K562 (cell line): Measurements from ENCODE around the gene CCDC136.

ENCODE experiments used
- CHD4 ChIP-seq: fragments of 200-600 bp; sonication (generic); IDR thresholded peaks from 3 replicates; pipeline ENCODE4 v1.6.1; 2012; ENCODE audit warnings: low read depth, mild to moderate bottlenecking, mixed read lengths, low read length, inconsistent platforms; ENCODE audit not compliant: insufficient read depth, insufficient replicate concordance, poor library complexity, severe bottlenecking
- E2F6 ChIP-seq, 2 experiments: IDR thresholded peaks; 2 replicates each; pipeline ENCODE4 v1.6.1; 2011; ENCODE audit warnings: borderline replicate concordance in 1 of 2, control low read depth in 1 of 2, low read depth in 1 of 2, low read length in 1 of 2, mild to moderate bottlenecking in 1 of 2, mixed read lengths in 1 of 2, moderate library complexity in 1 of 2; ENCODE audit not compliant: insufficient read depth in 1 of 2, insufficient read length in 1 of 2, poor library complexity in 1 of 2, severe bottlenecking in 1 of 2; ENCODE audit errors: extremely low read depth in 1 of 2
- MEF2A ChIP-seq: IDR thresholded peaks from 2 replicates; pipeline ENCODE4 v1.6.1; 2011; ENCODE audit warnings: low read depth, mild to moderate bottlenecking, low read length, moderate library complexity; ENCODE audit not compliant: control insufficient read depth
- MYC ChIP-seq, 2 experiments: fragments of 250-450 bp in 1 of 2; sonication (Bioruptor Pico) in 1 of 2; IDR thresholded peaks; 2 replicates each; pipeline versions ENCODE4 v1.5.1 to v1.6.1; 2012 to 2021; ENCODE audit warnings: low read depth in 2 of 2, borderline replicate concordance in 1 of 2, improper control_type of control experiment in 1 of 2, low read length in 1 of 2, mild to moderate bottlenecking in 1 of 2, moderate library complexity in 1 of 2
- POLR2A ChIP-seq: fragments of 450-650 bp; conservative IDR thresholded peaks from 2 replicates; pipeline ENCODE4 v1.6.1; 2016
- TBP ChIP-seq: optimal IDR thresholded peaks from 2 replicates; pipeline ENCODE3; 2011; ENCODE audit warnings: low read depth, low read length, improper control_type of control experiment
- ZNF253 ChIP-seq: fragments of 250-450 bp; sonication (Bioruptor Pico); conservative IDR thresholded peaks from 2 replicates; pipeline ENCODE4 v1.6.1; 2021; ENCODE audit warnings: mild to moderate bottlenecking
- TF ChIP-seq, protein P1 (sequence below): IDR thresholded peaks from 2 replicates; pipeline ENCODE4 v1.6.1; 2011; ENCODE audit not compliant: insufficient read length; ENCODE audit errors: extremely low read depth
- TF ChIP-seq, protein P2 (sequence below): fragments of 450-650 bp; IDR thresholded peaks from 2 replicates; pipeline ENCODE4 v1.6.1; 2018; ENCODE audit not compliant: partially characterized antibody
- TF ChIP-seq, protein P3 (sequence below), 3 experiments: IDR thresholded peaks in 2 of 3; conservative IDR thresholded peaks in 1 of 3; 2 replicates each; pipeline ENCODE4 v1.5.1; 2011 to 2012; ENCODE audit warnings: low read length in 3 of 3, mild to moderate bottlenecking in 3 of 3, control low read depth in 2 of 3, improper control_type of control experiment in 1 of 3, inconsistent platforms in 1 of 3, low read depth in 1 of 3, mixed read lengths in 1 of 3, moderate library complexity in 1 of 3; ENCODE audit not compliant: insufficient read depth in 2 of 3
- TF ChIP-seq, protein P4 (sequence below): fragments of 250-450 bp; sonication (Bioruptor Pico); IDR thresholded peaks from 2 replicates; pipeline ENCODE4 v1.8.0; 2021; ENCODE audit warnings: borderline replicate concordance, mild to moderate bottlenecking, moderate library complexity; ENCODE audit not compliant: poor library complexity, severe bottlenecking

DNA sequence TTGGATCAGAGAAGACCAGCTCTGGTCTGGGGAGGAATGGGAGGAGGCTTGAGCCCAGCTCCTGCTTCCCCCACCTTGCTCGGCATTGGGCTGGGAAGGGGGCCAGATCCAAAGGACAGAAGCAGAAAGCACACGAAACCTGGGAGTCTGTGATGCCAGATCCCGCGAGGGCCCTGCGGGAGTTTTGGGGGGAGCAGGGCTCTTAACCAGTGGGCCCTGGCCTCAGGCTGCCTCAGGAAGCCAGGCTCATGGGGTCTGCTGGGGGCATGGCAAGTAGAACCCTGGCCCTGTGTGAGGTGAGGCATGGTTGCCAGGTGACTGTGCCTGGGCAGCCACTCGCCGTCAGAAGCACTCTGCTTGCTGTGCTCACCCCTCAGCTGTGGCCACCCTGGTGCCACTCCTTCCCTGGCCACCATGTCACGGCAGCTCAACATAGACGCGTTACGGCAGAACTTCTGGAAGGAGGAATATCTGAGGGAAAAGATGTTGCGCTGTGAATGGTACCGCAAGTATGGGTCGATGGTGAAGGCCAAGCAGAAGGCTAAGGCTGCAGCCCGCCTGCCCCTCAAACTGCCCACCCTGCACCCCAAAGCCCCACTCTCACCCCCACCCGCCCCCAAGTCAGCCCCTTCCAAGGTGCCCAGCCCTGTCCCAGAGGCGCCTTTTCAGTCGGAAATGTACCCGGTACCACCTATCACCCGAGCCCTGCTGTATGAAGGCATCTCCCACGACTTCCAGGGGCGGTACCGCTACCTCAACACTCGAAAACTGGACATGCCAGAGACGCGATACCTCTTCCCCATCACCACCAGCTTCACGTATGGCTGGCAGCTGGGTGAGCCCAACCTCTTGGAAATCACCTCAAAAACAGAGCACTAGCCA lies 74.5 kb downstream of the CCDC136 start:
- TF ChIP-seq ZNF253 (no peak), POLR2A (no peak; the same call in none of the 2 replicates), TBP (no peak), MYC (IDR thresholded peaks at IDR 0.05; ENCODE audit: low read depth, low read length) (no peak), MYC (CRISPR knock-in tag; IDR thresholded peaks at IDR 0.05; ENCODE audit: borderline replicate concordance, low read depth) (no peak), MEF2A (no peak), CHD4 (no peak), E2F6 (IDR thresholded peaks at IDR 0.05; ENCODE audit: borderline replicate concordance in 1 of 2, extremely low read depth in 1 of 2, insufficient read depth in 1 of 2, insufficient read length in 1 of 2, low read depth in 1 of 2, low read length in 1 of 2, poor library complexity in 1 of 2, severe bottlenecking in 1 of 2) (no peak)
- TF ChIP-seq, protein P1, sequence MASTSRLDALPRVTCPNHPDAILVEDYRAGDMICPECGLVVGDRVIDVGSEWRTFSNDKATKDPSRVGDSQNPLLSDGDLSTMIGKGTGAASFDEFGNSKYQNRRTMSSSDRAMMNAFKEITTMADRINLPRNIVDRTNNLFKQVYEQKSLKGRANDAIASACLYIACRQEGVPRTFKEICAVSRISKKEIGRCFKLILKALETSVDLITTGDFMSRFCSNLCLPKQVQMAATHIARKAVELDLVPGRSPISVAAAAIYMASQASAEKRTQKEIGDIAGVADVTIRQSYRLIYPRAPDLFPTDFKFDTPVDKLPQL: no peak
- TF ChIP-seq, protein P2, sequence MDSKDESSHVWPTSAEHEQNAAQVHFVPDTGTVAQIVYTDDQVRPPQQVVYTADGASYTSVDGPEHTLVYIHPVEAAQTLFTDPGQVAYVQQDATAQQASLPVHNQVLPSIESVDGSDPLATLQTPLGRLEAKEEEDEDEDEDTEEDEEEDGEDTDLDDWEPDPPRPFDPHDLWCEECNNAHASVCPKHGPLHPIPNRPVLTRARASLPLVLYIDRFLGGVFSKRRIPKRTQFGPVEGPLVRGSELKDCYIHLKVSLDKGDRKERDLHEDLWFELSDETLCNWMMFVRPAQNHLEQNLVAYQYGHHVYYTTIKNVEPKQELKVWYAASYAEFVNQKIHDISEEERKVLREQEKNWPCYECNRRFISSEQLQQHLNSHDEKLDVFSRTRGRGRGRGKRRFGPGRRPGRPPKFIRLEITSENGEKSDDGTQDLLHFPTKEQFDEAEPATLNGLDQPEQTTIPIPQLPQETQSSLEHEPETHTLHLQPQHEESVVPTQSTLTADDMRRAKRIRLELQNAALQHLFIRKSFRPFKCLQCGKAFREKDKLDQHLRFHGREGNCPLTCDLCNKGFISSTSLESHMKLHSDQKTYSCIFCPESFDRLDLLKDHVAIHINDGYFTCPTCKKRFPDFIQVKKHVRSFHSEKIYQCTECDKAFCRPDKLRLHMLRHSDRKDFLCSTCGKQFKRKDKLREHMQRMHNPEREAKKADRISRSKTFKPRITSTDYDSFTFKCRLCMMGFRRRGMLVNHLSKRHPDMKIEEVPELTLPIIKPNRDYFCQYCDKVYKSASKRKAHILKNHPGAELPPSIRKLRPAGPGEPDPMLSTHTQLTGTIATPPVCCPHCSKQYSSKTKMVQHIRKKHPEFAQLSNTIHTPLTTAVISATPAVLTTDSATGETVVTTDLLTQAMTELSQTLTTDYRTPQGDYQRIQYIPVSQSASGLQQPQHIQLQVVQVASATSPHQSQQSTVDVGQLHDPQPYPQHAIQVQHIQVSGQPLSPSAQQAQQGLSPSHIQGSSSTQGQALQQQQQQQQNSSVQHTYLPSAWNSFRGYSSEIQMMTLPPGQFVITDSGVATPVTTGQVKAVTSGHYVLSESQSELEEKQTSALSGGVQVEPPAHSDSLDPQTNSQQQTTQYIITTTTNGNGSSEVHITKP: no peak
- TF ChIP-seq, protein P3, sequence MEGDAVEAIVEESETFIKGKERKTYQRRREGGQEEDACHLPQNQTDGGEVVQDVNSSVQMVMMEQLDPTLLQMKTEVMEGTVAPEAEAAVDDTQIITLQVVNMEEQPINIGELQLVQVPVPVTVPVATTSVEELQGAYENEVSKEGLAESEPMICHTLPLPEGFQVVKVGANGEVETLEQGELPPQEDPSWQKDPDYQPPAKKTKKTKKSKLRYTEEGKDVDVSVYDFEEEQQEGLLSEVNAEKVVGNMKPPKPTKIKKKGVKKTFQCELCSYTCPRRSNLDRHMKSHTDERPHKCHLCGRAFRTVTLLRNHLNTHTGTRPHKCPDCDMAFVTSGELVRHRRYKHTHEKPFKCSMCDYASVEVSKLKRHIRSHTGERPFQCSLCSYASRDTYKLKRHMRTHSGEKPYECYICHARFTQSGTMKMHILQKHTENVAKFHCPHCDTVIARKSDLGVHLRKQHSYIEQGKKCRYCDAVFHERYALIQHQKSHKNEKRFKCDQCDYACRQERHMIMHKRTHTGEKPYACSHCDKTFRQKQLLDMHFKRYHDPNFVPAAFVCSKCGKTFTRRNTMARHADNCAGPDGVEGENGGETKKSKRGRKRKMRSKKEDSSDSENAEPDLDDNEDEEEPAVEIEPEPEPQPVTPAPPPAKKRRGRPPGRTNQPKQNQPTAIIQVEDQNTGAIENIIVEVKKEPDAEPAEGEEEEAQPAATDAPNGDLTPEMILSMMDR (IDR thresholded peaks at IDR 0.05 in 2 of 3, conservative IDR thresholded peaks at IDR 0.05 in 1 of 3; ENCODE audit: insufficient read depth in 2 of 3, low read depth in 1 of 3, low read length in 3 of 3): no peak
- TF ChIP-seq, protein P4, sequence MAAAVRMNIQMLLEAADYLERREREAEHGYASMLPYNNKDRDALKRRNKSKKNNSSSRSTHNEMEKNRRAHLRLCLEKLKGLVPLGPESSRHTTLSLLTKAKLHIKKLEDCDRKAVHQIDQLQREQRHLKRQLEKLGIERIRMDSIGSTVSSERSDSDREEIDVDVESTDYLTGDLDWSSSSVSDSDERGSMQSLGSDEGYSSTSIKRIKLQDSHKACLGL: no peak
